ENCODE data around the gene METTL25. TPM values are rescaled to one million over a fixed set of nuclear protein-coding genes. Genes with fewer than 3 reads are reported as not detected.
A peak's percentile ranks its signal among the peaks of the same experiment; 100 is the strongest.

The METTL25 gene, protein sequence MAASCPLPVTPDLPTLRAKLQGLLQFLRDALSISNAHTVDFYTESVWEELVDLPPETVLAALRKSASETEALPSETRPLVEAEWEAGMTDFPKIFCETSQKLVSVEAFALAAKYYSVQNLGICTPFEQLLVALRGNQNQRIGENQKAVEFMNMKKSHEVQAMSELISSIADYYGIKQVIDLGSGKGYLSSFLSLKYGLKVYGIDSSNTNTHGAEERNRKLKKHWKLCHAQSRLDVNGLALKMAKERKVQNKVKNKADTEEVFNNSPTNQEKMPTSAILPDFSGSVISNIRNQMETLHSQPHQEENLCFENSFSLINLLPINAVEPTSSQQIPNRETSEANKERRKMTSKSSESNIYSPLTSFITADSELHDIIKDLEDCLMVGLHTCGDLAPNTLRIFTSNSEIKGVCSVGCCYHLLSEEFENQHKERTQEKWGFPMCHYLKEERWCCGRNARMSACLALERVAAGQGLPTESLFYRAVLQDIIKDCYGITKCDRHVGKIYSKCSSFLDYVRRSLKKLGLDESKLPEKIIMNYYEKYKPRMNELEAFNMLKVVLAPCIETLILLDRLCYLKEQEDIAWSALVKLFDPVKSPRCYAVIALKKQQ
- 19.3 TPM for total RNA-seq
- polyA plus RNA-seq (ENCODE audit: insufficient read depth, low read depth, low replicate concordance), result 10.8 TPM
- long read RNA-seq, donor 1, partial matches to known transcripts, result 6 of 11 reads
- long read RNA-seq, donor 1, other reads (novel, unspliced or antisense), result 0 of 11 reads
- long read RNA-seq, donor 2, partial matches to known transcripts, result 0 of 3 reads
- long read RNA-seq, donor 2, other reads (novel, unspliced or antisense), result 0 of 3 reads
- long read RNA-seq, donor 3, partial matches to known transcripts, result 0 of 5 reads
- long read RNA-seq, donor 3, other reads (novel, unspliced or antisense), result 0 of 5 reads
- long read RNA-seq, donor 4, partial matches to known transcripts, result 6 of 9 reads
- long read RNA-seq, donor 4, other reads (novel, unspliced or antisense), result 0 of 9 reads
- long read RNA-seq, donor 5, partial matches to known transcripts, result 0 of 1 reads
- long read RNA-seq, donor 5, other reads (novel, unspliced or antisense), result 0 of 1 reads
- long read RNA-seq, donor 6, partial matches to known transcripts, result 0 of 2 reads
- long read RNA-seq, donor 6, other reads (novel, unspliced or antisense), result 0 of 2 reads
- long read RNA-seq, donor 7, transcript METTL25-201 (12 exons, 2,093 nt), result major isoform, 5 of 7 reads
- long read RNA-seq, donor 7, partial matches to known transcripts, result 0 of 7 reads
- long read RNA-seq, donor 7, other reads (novel, unspliced or antisense), result 2 of 7 reads
- long read RNA-seq, donor 8, partial matches to known transcripts, result 5 of 9 reads
- long read RNA-seq, donor 8, other reads (novel, unspliced or antisense), result 0 of 9 reads
- long read RNA-seq, donor 9, partial matches to known transcripts, result 23 of 42 reads
- long read RNA-seq, donor 9, other reads (novel, unspliced or antisense), result 17 of 42 reads
- long read RNA-seq, donor 10, partial matches to known transcripts, result 15 of 18 reads
- long read RNA-seq, donor 10, other reads (novel, unspliced or antisense), result 0 of 18 reads

DNA sequence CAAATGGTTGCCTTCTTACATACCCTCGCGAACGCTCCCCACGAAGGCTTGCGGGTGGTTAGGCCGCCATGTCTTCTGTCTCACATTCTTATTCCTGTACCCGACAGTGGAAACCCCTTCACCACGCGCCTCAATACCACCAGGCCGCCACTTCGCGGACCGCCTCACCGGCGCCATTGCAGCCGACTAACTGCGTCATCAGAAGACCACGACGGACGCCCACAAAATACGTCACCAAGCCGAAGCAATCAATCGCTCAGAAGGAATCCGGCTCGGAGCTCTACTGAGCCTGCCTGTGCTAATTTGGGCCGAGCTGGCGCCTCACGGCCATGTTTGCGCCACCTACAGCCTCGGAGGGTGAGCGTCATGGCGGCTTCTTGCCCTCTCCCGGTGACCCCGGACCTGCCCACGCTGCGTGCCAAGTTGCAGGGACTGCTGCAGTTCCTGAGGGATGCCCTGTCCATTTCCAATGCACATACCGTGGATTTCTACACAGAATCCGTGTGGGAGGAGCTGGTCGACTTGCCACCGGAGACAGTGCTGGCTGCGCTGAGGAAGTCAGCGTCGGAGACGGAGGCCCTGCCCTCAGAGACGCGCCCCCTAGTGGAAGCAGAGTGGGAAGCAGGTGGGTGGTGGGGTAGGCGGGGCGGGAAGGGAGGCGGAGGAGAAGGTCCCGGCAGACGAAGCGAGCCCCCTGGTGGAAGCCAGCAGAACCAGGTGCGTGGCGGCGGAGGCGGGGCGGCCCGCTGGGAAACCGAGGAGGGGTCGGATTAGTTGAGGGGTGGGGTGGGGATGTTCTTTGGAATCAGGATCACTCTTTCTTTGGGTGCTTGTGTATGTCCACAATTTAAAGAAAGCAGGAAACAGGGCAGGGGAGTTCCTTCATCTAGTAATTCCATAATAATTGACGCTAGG lies at the start of gene METTL25, which contains the start of gene CCDC59:
Gene METTL25, plus strand, starts transcription at position 330 of the 915 bp plus-strand sequence. Its CDS starts 37 bp downstream, at position 367.
Gene CCDC59, minus strand, starts transcription at position 188 of the 915 bp plus-strand sequence. Its CDS starts 11 bp downstream, at position 177.
- TF ChIP-seq, protein P1, sequence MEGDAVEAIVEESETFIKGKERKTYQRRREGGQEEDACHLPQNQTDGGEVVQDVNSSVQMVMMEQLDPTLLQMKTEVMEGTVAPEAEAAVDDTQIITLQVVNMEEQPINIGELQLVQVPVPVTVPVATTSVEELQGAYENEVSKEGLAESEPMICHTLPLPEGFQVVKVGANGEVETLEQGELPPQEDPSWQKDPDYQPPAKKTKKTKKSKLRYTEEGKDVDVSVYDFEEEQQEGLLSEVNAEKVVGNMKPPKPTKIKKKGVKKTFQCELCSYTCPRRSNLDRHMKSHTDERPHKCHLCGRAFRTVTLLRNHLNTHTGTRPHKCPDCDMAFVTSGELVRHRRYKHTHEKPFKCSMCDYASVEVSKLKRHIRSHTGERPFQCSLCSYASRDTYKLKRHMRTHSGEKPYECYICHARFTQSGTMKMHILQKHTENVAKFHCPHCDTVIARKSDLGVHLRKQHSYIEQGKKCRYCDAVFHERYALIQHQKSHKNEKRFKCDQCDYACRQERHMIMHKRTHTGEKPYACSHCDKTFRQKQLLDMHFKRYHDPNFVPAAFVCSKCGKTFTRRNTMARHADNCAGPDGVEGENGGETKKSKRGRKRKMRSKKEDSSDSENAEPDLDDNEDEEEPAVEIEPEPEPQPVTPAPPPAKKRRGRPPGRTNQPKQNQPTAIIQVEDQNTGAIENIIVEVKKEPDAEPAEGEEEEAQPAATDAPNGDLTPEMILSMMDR (IDR thresholded peaks at IDR 0.05; ENCODE audit: borderline replicate concordance, extremely low read depth, insufficient read depth), result peak; percentile 71
- Histone ChIP-seq H3K4me3 (ENCODE audit: low read length in 3 of 3) (peak within 1 kb of the TSS; percentile 95 to 99 (median 98)), H3K9me3 (ENCODE audit: control insufficient read depth in 2 of 3, insufficient read depth in 1 of 3, low read length in 3 of 3) (no peaks in the 10 kb centered on the region), H3K9ac (ENCODE audit: low read length in 3 of 3) (peak within 1 kb of the TSS; percentile 97 to 100 (median 97)), H3K4me1 (ENCODE audit: control insufficient read depth in 2 of 3, insufficient read depth in 2 of 3, low read depth in 1 of 3, low read length in 3 of 3) (peaks cover 0 to 20% (median 9%) of the 10 kb centered on the region in 3 donors), H3K27ac (ENCODE audit: low read depth in 2 of 2, low read length in 2 of 2) (peak within 1 kb of the TSS; percentile 97 to 99), H3K27me3 (ENCODE audit: control insufficient read depth, insufficient read depth, low read length) (no peaks in the 10 kb centered on the region), H3K36me3 (ENCODE audit: control insufficient read depth in 2 of 3, insufficient read depth in 3 of 3, low read length in 3 of 3) (peaks cover 2 to 19% (median 2%) of the 10 kb centered on the region in 3 donors)
- intact Hi-C loops (cut with DNase I), result no loop called here
- DNase-seq, result peak; percentile 98 to 99 (median 99)
- peak; percentile 82 for FAIRE-seq

- DNase-seq (no peak), FAIRE-seq (no peak)
- Histone ChIP-seq H3K4me1 (ENCODE audit: control insufficient read depth in 2 of 3, insufficient read depth in 2 of 3, low read depth in 1 of 3, low read length in 3 of 3) (no peaks in the 10 kb centered on the region), H3K9ac (ENCODE audit: low read length in 3 of 3) (no peak overlapping the region), H3K4me3 (ENCODE audit: low read length in 3 of 3) (no peak overlapping the region), H3K9me3 (ENCODE audit: control insufficient read depth in 2 of 3, insufficient read depth in 1 of 3, low read length in 3 of 3) (no peaks in the 10 kb centered on the region), H3K27ac (ENCODE audit: low read depth in 2 of 2, low read length in 2 of 2) (no peak overlapping the region), H3K36me3 (ENCODE audit: control insufficient read depth in 2 of 3, insufficient read depth in 3 of 3, low read length in 3 of 3) (no peaks in the 10 kb centered on the region), H3K27me3 (ENCODE audit: control insufficient read depth, insufficient read depth, low read length) (no peaks in the 10 kb centered on the region)
- TF ChIP-seq, protein P1 (IDR thresholded peaks at IDR 0.05; ENCODE audit: borderline replicate concordance, extremely low read depth, insufficient read depth), result no peak
- intact Hi-C loops (cut with DNase I), result no loop called here
These were observed 43.9 kb upstream of the METTL25 start for GRCh38 chr12:82314406-82314892.

Data from kidney (tissue), 22 donors.